HEK293T (cell line): Measurements from ENCODE around the gene SNF8.

Experiments used
- CTCF ChIA-PET: fragments of 350-600 bp; formaldehyde crosslinking; extraction: SDS; loops from one replicate; lab custom pipeline; 2021; ENCODE audit warnings: antibody characterized with exemption, inconsistent platforms; lab: Yijun Ruan, JAX
- POLR2A ChIA-PET: fragments of 350-600 bp; formaldehyde crosslinking; extraction: SDS; loops from one replicate; lab custom pipeline; 2020; ENCODE audit warnings: antibody characterized with exemption, inconsistent platforms; lab: Yijun Ruan, JAX
- DNase-seq: peaks from one replicate; pipeline ENCODE4 v3.0.0; 2012; ENCODE audit warnings: mixed read lengths; ENCODE audit errors: extremely low spot score
- ARNT ChIP-seq: fragments of 450-650 bp; IDR thresholded peaks from 2 replicates; pipeline ENCODE4 v1.6.1; 2017; ENCODE audit warnings: mild to moderate bottlenecking
- BHLHE40 ChIP-seq: fragments of 450-650 bp; IDR thresholded peaks from 2 replicates; pipeline ENCODE4 v1.6.1; 2016; ENCODE audit warnings: mild to moderate bottlenecking, moderate library complexity, borderline replicate concordance
- CTBP1 ChIP-seq: fragments of 450-650 bp; IDR thresholded peaks from 2 replicates; pipeline ENCODE4 v1.6.1; 2016; ENCODE audit warnings: borderline replicate concordance
- ELF4 ChIP-seq: fragments of 450-650 bp; IDR thresholded peaks from 2 replicates; pipeline ENCODE4 v1.6.1; 2017; ENCODE audit warnings: antibody characterized with exemption
- FOXA1 ChIP-seq: fragments of 450-650 bp; IDR thresholded peaks from 2 replicates; pipeline ENCODE4 v1.6.1; 2016; ENCODE audit warnings: mild to moderate bottlenecking
- FOXK2 ChIP-seq: fragments of 450-650 bp; IDR thresholded peaks from 2 replicates; pipeline ENCODE4 v1.6.1; 2016; ENCODE audit warnings: mild to moderate bottlenecking
- FOXM1 ChIP-seq: fragments of 450-650 bp; IDR thresholded peaks from 2 replicates; pipeline ENCODE4 v1.6.1; 2017; ENCODE audit warnings: mild to moderate bottlenecking, borderline replicate concordance
- HDGF ChIP-seq: fragments of 450-650 bp; IDR thresholded peaks from 2 replicates; pipeline ENCODE4 v1.6.1; 2017; ENCODE audit warnings: antibody characterized with exemption, borderline replicate concordance
- L3MBTL2 ChIP-seq: fragments of 450-650 bp; conservative IDR thresholded peaks from 2 replicates; pipeline ENCODE4 v1.6.1; 2016; ENCODE audit warnings: mild to moderate bottlenecking
- LEF1 ChIP-seq: fragments of 450-650 bp; IDR thresholded peaks from 2 replicates; pipeline ENCODE4 v1.6.1; 2017; ENCODE audit warnings: mild to moderate bottlenecking, borderline replicate concordance
- NFRKB ChIP-seq: fragments of 450-650 bp; IDR thresholded peaks from 2 replicates; pipeline ENCODE4 v1.6.1; 2016; ENCODE audit warnings: mild to moderate bottlenecking, moderate library complexity
- PKNOX1 ChIP-seq: fragments of 450-650 bp; IDR thresholded peaks from 2 replicates; pipeline ENCODE4 v1.6.1; 2016
- SP1 ChIP-seq: fragments of 450-650 bp; IDR thresholded peaks from 2 replicates; pipeline ENCODE4 v1.6.1; 2017
- SUZ12 ChIP-seq: fragments of 450-650 bp; IDR thresholded peaks from 2 replicates; pipeline ENCODE4 v1.6.1; 2016; ENCODE audit warnings: mild to moderate bottlenecking
- TARDBP ChIP-seq: fragments of 450-650 bp; IDR thresholded peaks from 2 replicates; pipeline ENCODE4 v1.6.1; 2016
- ZNF384 ChIP-seq: fragments of 450-650 bp; IDR thresholded peaks from 2 replicates; pipeline ENCODE4 v1.6.1; 2016

The SNF8 gene

GRCh38 chr17:48892940-48893645, 51.5 kb downstream of the SNF8 start:
- no peak for TF ChIP-seq ARNT
- no peak for TF ChIP-seq FOXA1
- no peak for TF ChIP-seq HDGF
- no peak for TF ChIP-seq PKNOX1
- no peak for TF ChIP-seq FOXK2
- no peak for TF ChIP-seq ELF4
- no peak for TF ChIP-seq TARDBP
- no peak for DNase-seq
- POLR2A ChIA-PET = interaction anchor here (0.6 to 5.0 kb wide), 13 partner anchors 9 to 143 kb away, joined by 3 to 59 read pairs (median 7); partner anchors contain the start of genes IGF2BP1, SNF8 and UBE2Z
- CTCF ChIA-PET = interaction anchor here (0.5 to 1.2 kb wide), 6 partner anchors 9 to 478 kb away, joined by 3 to 6 read pairs (median 4); no protein-coding TSS in a partner anchor

GRCh38 chr17:48890086-48890485, 54.6 kb downstream of the SNF8 start:
- no peak for DNase-seq
- CTCF ChIA-PET = no interaction called here
- POLR2A ChIA-PET = no interaction called here
- no peak for TF ChIP-seq TARDBP
- TF ChIP-seq SP1 = no peak
- TF ChIP-seq BHLHE40 = no peak
- no peak for TF ChIP-seq ZNF384
- no peak for TF ChIP-seq ELF4
- no peak for TF ChIP-seq LEF1
- no peak for TF ChIP-seq NFRKB
- TF ChIP-seq L3MBTL2 = no peak
- TF ChIP-seq PKNOX1 = no peak
- no peak for TF ChIP-seq FOXM1
- no peak for TF ChIP-seq ARNT
- no peak for TF ChIP-seq SUZ12
- TF ChIP-seq FOXK2 = no peak
- no peak for TF ChIP-seq CTBP1
- TF ChIP-seq FOXA1 = no peak
- TF ChIP-seq HDGF = no peak

- CTCF ChIA-PET = interaction anchor here (2.1 to 2.7 kb wide), 2 partner anchors 78 to 81 kb away, joined by 7 to 20 read pairs; no protein-coding TSS in a partner anchor
- DNase-seq = no peak
- POLR2A ChIA-PET = interaction anchor here (1.0 to 2.5 kb wide), 2 partner anchors 9 to 164 kb away, joined by 3 to 8 read pairs; partner anchors contain the start of gene ATP5MC1
- TF ChIP-seq SUZ12 (no peak), ARNT (no peak), L3MBTL2 (no peak), BHLHE40 (no peak), LEF1 (no peak), TARDBP (no peak)
These were observed 61.5 kb downstream of the SNF8 start for GRCh38 chr17:48883171-48883570.

- no peak for TF ChIP-seq SP1
- no peak for TF ChIP-seq ELF4
- TF ChIP-seq TARDBP = no peak
- TF ChIP-seq L3MBTL2 = no peak
- TF ChIP-seq PKNOX1 = no peak
- no peak for TF ChIP-seq LEF1
- no peak for TF ChIP-seq NFRKB
- TF ChIP-seq HDGF = no peak
- no peak for TF ChIP-seq BHLHE40
- TF ChIP-seq SUZ12 = no peak
- no peak for TF ChIP-seq FOXA1
- TF ChIP-seq FOXK2 = no peak
- no peak for TF ChIP-seq CTBP1
- no peak for TF ChIP-seq ARNT
- no peak for TF ChIP-seq ZNF384
- TF ChIP-seq FOXM1 = no peak
- POLR2A ChIA-PET = interaction anchor here (2.5 kb wide), 1 partner anchor 10 kb away, joined by 8 read pairs; the partner anchor contains the start of gene ATP5MC1
- no peak for DNase-seq
- CTCF ChIA-PET = interaction anchor here (0.6 kb wide), 1 partner anchor 204 kb away, joined by 4 read pairs; no protein-coding TSS in a partner anchor
These were observed 62.4 kb downstream of the SNF8 start for GRCh38 chr17:48882272-48882671.
